GM23338 (cell line): ENCODE measurements around the gene RPS6KA5.

Experiments used
- CTCF ChIP-seq, 2 experiments: fragments of 200-600 bp in 1 of 2; sonication (generic) in 1 of 2; conservative IDR thresholded peaks; 2 replicates each; pipeline versions ENCODE4 v1.5.1 to v1.6.1; 2016 to 2017; ENCODE audit warnings: antibody characterized with exemption in 2 of 2, low read depth in 2 of 2, mild to moderate bottlenecking in 2 of 2, moderate library complexity in 1 of 2
- EZH2 ChIP-seq: fragments of 200-600 bp; sonication (generic); IDR thresholded peaks from one replicate; pipeline ENCODE4 v1.8.0; 2017; ENCODE audit warnings: antibody characterized with exemption, mild to moderate bottlenecking, low read depth; ENCODE audit not compliant: unreplicated experiment
- JUNB ChIP-seq: IDR thresholded peaks from one replicate; pipeline ENCODE4 v1.6.1; 2016; ENCODE audit warnings: antibody characterized with exemption; ENCODE audit not compliant: unreplicated experiment
- POLR2AphosphoS5 ChIP-seq: IDR thresholded peaks from 2 replicates; pipeline ENCODE4 v1.6.1; 2016; ENCODE audit warnings: antibody characterized with exemption, low read depth
- REST ChIP-seq: IDR thresholded peaks from one replicate; pipeline ENCODE4 v1.6.1; 2018; ENCODE audit warnings: antibody characterized with exemption; ENCODE audit not compliant: unreplicated experiment
- ZNF462 ChIP-seq: fragments of 250-450 bp; sonication (Bioruptor Pico); IDR thresholded peaks from 2 replicates; pipeline ENCODE4 v1.5.0; 2020; ENCODE audit warnings: mild to moderate bottlenecking, moderate library complexity

DNA sequence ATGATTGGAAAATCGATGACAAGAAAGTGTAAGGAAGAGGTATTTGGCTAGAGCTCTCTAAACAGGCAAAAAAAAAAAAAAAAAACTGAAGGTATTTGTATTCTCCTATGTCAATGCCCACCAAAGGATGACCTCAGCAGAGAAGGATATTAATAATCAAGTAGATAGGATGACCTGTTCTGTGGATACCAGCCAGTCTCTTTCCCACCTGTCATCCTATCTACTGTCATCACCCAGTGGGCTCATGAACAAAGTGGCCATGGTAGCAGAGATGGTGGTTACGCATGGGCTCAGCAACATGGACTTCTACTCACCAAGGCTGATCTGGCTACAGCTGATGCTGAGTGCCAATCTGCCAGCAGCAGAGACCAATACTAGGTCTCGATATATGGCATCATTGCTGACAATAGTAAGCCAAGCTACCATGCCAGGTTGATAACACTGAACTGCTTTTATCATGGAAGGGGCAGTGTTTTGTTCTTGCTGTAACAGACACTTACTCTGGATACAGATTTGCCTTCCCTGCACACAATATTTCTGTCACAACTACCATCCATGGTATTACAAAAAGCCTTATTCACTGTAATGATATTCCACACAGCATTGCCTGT is 43.5 kb downstream of the RPS6KA5 start:
- TF ChIP-seq CTCF (conservative IDR thresholded peaks at IDR 0.05; ENCODE audit: low read depth in 2 of 2) = no peak
- no peak for TF ChIP-seq JUNB
- no peak for TF ChIP-seq EZH2
- no peak for TF ChIP-seq ZNF462 (CRISPR knock-in tag)
- no peak for TF ChIP-seq REST
- no peak for TF ChIP-seq POLR2AphosphoS5
